T-helper 22 cell (primary cell): ENCODE measurements around the gene POLL.

Experiments used
- DNase-seq: peaks from one replicate; pipeline ENCODE4 v3.0.0-alpha.2; 2020; ENCODE audit warnings: low read depth

POLL gene

DNA sequence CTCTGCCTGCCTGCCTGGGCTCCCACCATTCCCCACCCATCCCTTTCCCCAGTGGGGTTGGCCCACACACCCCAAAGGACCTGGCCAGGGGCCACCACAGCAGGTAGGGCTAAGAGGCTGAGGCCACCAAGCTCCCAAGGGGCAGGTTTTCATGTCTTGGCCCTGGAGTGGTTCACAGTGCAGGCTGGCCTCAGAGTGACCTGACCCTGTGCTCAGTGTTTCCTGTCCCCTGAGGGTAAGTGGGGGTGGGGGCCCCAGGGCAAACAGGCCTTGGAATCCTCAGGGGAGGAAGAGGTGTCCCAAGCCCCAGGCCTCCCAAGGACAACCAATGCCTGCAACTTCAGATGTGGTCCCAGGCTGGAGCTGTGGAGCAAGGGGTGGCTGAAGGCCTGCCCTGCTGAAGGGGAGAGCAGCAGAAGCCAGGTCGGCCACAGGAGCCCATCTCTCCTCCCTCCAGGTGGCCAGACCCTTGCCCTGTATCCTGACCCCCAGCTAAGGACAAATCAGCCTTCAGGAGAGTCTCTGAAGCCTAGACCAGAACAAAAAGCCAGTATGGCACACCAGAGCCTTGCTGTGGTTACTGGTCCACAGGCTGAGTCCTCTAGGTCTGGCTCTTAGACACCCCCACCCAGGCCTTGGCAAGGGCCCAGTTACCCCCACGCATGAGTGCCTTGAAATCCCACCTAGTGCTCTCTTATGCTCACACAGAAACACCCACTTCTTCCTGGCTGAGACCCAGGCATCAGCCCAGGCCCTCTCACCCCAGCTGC, 27.6 kb downstream of the POLL start:
- no peak for DNase-seq

DNA sequence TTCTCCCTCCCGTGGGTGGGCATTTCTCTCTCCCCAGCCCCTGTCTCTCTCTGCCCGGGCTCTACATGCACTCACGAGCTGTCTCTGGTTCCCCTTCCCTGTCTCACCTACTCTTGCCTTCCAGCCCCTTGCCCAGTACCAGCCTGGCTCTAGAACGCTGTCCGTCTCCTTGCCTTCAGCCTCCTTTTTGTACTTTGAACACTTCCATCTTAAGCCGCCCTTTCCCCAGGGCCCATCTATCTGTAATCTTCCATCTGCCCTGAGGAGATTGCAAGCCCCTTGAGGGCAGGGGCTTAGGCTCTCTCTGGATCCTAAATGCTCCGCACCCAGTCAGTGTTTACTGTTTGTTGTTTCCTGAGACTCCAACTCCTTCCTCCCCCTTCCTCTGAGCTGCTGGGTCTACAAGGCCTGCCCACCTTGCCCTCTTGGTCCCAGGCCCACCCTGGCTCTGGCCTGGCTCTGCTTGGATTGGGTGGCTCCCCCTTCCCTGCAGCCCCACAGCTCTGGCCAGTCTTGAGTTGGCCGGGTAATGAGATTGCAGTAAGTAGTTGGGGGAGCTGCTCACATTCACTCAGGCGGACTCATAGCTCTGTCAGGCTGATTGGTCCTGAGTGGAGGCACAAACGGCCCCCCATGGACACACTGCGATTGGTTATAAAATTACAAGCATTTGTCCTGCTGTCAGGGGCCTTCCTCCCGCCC, 28.3 kb downstream of the POLL start:
- no peak for DNase-seq

DNA sequence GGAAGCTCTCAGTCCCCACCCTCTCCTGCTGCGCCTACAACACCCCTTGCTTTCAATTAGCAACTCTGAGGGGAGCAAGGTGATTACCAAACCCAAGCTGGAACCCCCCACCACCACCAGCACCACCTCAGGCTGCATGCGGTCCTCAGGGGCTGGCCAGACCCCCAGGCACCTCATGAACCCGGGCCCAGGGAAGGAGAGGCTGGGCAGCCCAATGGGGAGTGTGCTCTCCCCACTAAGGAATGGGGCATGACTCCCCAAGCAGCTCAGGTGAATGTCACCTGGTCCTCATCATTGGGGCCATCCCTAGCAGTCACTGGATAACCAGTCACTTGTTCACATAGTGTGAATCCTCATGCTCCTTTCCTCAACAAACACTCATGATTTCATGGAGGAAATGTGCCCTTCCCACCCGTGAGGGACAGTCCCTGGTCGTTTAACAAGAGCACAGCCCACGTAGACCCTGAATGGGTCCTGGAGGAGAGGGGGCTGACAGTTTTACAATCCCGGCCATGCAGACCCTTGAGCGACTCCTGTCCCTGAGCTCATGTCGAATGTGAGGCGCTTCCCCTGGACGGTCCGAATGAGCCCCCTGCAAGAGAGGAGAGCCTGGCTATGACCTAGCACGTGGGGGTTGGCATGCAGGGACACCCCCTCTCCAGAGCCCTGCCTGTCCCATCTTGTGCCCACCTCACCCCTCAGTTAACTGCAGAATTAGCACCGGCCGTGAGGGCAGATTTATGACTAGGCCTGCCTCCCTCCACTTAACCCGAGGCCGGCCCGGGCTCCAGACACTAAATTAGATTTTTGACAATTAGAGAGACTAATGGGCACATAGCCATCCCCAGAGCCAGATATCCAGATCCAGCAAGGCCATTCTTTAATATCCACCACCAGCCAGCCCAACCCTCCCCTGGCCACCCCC, 29.1 kb downstream of the POLL start:
- no peak for DNase-seq

DNA sequence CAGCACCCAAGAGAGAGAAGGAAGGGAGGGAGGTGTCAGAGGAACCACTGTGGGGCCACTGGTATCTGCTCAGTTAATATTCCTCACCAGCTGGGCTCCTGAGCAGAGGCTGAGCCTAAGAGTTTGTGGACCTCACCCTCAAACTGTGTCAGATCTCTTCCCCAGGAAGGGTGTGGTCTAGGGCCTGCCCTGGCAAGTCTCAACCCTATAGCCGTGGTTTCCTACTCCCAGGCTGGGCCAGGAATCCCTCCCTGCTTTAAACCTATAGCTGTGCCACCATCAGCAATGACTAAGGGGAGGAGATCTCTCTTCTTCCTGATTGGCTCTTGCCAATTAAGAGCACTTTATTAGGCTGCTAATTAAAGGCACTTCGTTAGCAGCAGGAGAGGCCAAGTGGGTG, 29.9 kb downstream of the POLL start:
- DNase-seq, result no peak

DNA sequence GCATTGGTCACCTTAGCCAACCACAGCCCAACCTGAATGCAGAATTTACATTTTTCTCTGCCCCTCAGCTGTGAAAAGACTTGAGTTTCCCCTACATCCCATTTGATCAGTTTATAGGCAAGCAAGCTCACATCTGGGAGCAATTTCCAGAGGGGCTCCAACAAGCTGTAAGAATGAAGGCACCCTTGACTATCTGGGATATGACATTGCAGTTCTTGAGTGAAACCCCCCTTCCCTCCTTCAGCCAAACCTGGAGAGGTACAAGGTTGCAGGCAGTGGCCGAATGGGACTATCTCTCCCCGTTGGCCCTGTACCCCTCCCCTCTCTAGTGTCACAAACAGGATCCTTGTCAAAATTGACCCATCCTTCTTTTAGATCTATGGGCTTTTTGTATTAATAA, 30.5 kb downstream of the POLL start:
- no peak for DNase-seq

DNA sequence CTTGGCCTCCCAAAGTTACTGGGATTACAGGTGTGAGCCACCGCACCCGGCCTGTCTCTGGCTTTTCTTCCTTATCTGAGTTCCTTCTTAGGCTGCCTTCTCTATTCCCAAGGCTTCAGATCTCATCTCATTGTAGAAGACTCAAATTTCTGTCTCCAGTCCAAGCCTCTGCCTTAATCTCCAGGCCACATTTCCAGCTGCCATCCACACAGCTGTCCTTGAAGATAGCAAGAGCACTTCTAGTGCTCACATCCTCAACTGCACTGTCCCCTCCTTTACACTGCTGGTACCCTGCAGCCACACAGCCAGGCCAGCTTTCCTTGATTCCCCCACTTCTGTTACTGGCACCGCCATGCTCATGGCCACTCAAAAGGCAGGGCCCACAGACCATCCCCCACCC, 35.6 kb downstream of the POLL start:
- no peak for DNase-seq

DNA sequence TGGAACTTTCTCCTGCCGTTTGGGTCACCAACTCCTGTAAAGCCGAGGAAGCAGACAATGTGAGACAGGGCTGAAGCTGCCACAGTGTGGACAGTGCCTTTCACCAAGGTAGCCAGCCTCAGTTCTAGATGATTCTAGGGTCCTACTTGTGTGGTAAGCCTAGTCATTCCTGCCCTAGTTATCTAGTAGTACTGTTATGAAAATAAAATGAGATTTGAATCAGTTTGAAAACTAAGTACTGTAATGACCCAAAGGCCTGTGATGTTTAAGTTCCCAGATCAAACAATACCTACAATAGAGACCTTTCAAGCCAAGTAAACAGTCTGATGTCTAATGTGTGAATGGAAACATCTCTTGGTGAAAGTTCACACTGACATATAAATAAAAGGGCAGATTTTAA, 37.1 kb downstream of the POLL start:
- DNase-seq, result no peak

DNA sequence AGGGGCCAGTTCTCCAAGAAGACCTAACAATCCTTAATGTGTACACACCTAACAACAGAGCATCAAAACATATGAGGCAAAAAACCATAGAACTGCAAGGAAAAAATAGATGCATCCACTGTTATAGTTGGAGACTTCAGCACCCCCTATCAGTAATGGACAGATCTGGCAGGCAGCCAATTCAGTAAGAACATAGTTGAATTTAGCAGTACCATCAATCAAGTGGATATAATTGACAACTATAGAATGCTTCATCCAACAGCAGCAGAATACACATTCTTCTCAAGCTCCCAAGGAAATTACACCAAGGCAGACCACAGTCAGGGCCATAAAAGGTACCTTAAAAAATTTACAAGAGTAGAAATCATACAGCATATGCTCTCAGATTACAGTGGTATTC, 42.2 kb downstream of the POLL start:
- DNase-seq, result no peak

DNA sequence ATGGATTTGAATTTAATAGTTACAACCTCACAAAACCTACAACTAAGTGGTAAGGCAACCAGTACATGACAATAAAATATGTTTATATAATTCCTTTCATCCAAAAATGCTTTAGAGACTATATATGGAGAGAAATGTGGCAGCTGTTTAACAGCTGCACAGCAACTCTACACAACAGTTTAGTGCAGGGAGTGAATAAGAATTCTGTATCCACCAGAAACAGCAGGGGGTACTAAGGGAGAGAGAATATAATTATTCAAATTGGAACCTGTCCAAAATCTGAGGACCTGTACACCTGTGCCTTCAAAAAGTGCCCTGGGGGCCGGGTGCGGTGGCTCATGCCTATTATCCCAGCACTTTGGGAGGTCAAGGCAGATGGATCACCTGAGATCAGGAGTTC, 49.6 kb downstream of the POLL start:
- DNase-seq, result no peak

DNA sequence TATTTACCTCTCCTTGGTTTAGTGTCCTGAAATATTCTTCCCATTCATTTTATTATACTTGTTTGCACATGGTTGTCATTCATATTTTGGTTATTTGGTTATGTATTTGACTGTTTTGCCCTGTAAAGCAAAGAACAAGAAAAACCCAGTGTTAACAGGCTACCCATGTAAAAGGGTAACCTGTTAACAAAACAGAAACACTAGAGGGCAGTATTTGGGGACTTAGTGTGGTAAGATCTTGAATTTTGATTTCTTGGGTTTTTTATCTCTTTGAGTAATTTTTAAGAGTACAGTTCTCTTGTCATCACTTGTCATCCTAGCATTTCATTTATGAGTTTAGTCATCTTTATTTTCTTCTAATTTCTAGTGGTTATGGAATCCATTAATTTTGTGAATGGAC, 51.3 kb downstream of the POLL start:
- DNase-seq, result no peak

DNA sequence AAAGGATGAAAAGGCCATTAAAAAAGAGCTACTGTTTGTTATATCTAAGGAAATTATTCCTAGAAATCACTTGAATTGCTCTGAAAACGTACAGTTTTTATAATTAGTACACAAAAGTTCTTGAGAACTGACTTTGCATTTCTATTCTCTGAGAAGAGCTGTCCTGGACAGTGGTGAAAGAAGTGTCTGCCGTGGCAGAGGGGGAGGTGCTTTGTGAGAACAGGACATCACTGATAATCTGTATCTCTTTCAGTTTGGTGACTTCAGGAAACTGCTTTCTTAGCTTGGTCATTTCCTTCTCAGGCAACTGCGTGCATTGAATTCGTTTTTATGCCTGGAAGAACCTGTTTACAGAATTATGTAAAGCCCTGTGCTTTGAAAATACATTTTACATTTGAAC, 52.1 kb downstream of the POLL start:
- no peak for DNase-seq

DNA sequence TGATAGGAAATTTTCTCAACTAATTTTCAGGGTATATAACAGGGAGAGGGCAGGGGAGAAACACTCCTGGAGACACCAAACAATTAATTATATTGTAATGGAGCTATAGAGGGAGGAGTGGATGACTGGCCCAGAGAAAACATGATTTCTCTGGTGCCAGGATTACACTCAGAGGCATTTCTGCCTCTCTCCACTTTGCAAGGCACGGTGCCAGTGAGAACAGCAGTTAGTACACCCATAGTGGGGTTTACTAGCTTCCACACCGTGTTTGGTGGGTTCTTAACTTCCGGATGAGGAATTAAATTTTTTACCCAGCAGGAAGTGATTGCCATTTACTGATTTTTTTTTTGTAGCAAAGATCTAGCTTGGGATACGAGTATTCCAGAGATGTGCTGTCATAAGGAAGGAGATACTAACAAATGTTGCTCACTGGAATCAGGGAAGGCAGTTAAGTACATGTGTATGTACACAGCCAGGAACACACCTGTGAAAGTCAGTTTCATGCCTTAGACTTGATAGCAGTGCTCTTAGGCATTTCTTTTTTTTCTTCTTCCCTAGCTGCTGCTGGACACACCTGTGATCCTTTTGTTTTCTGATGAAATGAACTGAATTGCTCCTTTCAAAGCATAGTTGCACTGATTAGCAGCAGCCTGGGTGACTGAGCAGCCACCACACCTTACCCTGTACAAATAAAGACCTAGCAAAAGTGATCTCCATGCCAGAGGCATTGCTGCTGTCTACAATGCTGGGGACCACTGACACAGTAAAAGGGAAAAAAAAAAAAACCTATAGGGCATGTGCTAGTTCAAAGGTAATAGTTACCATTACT, 58.1 kb downstream of the POLL start:
- DNase-seq, result no peak

DNA sequence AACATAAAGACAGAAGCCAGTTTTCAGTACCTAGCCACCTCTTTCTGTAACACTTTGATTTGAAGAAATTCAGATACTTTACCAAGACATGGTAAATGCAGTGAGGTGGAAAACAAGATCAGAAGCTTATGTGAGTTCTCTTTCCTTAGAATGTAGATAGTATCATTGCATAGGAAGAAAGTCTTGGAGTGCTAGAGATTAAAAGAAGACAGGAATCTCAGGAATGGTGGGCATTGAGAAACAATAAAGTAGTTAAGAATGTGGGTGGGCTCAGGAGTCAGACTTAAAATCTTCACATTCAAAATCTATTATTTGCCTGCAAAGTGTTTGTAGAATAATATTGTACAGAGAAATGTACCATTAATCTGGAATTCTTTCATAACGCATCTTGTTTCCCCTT, 58.9 kb downstream of the POLL start:
- DNase-seq, result no peak
